ES-I3 (cell line): ENCODE results near the gene SSC4D.
"Not testable (repeated sequence)": the region's sequence is repeated elsewhere in the genome, so short reads cannot be mapped to it uniquely, and the experiment has no call there.

Experiments
- H3K36me3 ChIP-seq: 2 replicates; pipeline ENCODE4 v1.6.1; 2013; ENCODE audit warnings: mild to moderate bottlenecking, low read length, control low read depth, moderate library complexity; ENCODE audit not compliant: insufficient read depth
- H3K4me1 ChIP-seq: 2 replicates; pipeline ENCODE4 v1.6.1; 2013; ENCODE audit warnings: mild to moderate bottlenecking, control low read depth, low read length; ENCODE audit not compliant: insufficient read depth
- H3K9ac ChIP-seq: 2 replicates; pipeline ENCODE4 v1.6.1; 2013; ENCODE audit warnings: low read depth, mild to moderate bottlenecking, low read length, moderate library complexity
- H3K9me3 ChIP-seq: 2 replicates; pipeline ENCODE4 v1.6.1; 2013; ENCODE audit warnings: mild to moderate bottlenecking, low read length, moderate library complexity; ENCODE audit not compliant: control insufficient read depth, insufficient read depth

SSC4D gene

GRCh38 chr7:76427635-76428034 lies 18.1 kb upstream of the SSC4D start:
- H3K9ac ChIP-seq: no peak overlapping the region
- peaks cover 25% of the 10 kb centered on the region for H3K4me1 ChIP-seq
- no peaks in the 10 kb centered on the region for H3K36me3 ChIP-seq
- no peaks in the 10 kb centered on the region for H3K9me3 ChIP-seq

- H3K36me3 ChIP-seq: no peaks in the 10 kb centered on the region
These were observed 16.7 kb upstream of the SSC4D start for GRCh38 chr7:76426246-76426645.

DNA sequence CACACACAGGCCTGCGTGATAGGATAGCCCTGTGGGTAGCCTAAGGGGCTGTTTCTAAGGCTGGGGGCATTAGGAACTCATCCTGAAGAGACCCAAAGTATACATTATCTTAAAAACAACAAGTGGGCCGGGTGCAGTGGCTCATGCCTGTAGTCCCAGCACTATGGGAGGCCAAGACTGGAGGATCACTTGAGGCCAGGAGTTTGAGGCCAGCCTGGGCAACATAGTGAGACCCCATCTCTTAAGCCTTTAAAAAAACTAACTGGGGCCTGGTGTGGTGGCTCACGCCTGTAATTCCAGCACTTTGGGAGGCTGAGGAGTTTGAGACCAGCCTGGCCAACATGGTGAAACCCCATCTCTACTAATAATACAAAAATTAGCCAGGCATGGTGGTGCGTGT lies 16.1 kb upstream of the SSC4D start:
- not testable (repeated sequence) for H3K9ac ChIP-seq, H3K9me3 ChIP-seq, H3K36me3 ChIP-seq
- H3K4me1 ChIP-seq: peaks cover 25% of the 10 kb centered on the region

More at GRCh38 chr7:76426246-76426645, 16.7 kb upstream of the SSC4D start:
- Histone ChIP-seq H3K4me1 (peaks cover 25% of the 10 kb centered on the region), H3K9me3 (no peaks in the 10 kb centered on the region), H3K9ac (no peak overlapping the region)

- Histone ChIP-seq H3K9me3 (no peaks in the 10 kb centered on the region), H3K4me1 (peaks cover 25% of the 10 kb centered on the region), H3K9ac (no peak overlapping the region), H3K36me3 (no peaks in the 10 kb centered on the region)
These were observed 15.7 kb upstream of the SSC4D start for GRCh38 chr7:76425156-76425555.

- no peaks in the 10 kb centered on the region for H3K9me3 ChIP-seq
- H3K4me1 ChIP-seq: peaks cover 25% of the 10 kb centered on the region
- H3K9ac ChIP-seq: no peak within 1 kb of the TSS
- H3K36me3 ChIP-seq: no peaks in the 10 kb centered on the region
These were observed 15.1 kb upstream of the SSC4D start, which contains the start of gene ZP3 for GRCh38 chr7:76424413-76425111. ZP3 (plus strand) TSS chr7:76424950; CDS start chr7:76424965, 15 bp downstream.

DNA sequence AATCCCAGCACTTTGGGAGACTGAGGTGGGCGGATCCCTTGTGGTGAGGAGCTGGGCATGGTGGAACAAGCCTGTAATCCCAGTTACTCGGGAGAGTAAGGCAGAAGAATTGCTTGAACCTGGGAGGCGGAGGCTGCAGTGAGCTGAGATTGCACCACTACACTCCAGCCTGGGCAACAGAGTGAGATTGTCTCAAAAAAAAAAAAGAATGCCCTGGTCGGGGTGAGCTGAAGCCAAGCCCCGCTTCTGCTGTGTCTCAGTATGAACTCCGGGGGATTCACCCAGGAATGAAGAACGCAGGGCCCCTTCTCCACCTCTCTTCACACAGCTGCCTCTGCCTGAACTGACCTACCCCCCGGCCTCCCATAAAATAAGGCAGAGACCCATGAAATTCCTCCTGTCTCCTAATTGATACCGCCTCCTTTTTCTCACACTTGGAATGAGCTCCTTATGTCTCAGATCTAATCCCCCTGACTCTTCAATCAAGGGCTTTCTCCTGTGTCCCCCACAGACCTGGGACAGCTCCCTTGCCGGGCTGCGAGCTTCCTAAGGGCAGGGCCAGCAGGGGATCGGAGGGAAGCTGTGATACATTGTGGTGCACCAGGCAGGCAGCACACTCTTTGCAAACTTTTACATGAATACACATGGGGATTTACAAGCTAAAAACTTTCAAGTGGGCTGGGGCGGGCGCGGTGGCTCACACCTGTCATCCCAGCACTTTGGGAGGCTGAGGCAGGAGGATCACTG lies 14.3 kb upstream of the SSC4D start:
- H3K9ac ChIP-seq: no peak overlapping the region
- H3K36me3 ChIP-seq: no peaks in the 10 kb centered on the region
- H3K4me1 ChIP-seq: peaks cover 18% of the 10 kb centered on the region
- no peaks in the 10 kb centered on the region for H3K9me3 ChIP-seq

GRCh38 chr7:76421097-76421496 lies 11.6 kb upstream of the SSC4D start:
- H3K9ac ChIP-seq: not testable (repeated sequence)
- peaks cover 11% of the 10 kb centered on the region for H3K4me1 ChIP-seq

GRCh38 chr7:76417654-76418310 lies 8.3 kb upstream of the SSC4D start:
- not testable (repeated sequence) for H3K4me1 ChIP-seq, H3K9ac ChIP-seq, H3K9me3 ChIP-seq, H3K36me3 ChIP-seq

More at GRCh38 chr7:76421097-76421496, 11.6 kb upstream of the SSC4D start:
- H3K36me3 ChIP-seq, H3K9me3 ChIP-seq: not testable (repeated sequence)

DNA sequence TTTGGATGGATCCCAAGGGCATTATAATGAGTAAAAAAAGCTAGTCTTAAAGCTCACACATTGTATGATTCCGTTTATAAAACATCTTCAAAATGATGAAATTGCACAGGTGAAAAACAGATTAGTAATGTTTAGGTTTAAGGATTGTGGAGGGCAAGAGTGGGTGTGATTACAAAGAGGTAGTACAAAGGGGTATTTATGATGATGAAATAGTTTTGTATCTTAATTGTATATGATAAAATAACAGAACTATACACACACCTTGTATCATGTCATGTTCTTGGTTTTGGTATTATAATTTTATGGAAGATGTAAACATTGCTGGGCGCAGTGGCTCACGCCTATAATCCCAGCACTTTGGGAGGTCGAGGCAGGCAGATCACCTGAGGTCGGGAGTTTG lies 2.8 kb upstream of the SSC4D start:
- no peaks in the 10 kb centered on the region for H3K36me3 ChIP-seq
- H3K4me1 ChIP-seq: no peaks in the 10 kb centered on the region; the same call in 1 of the 2 replicates
- H3K9me3 ChIP-seq: no peaks in the 10 kb centered on the region
- no peak overlapping the region for H3K9ac ChIP-seq

DNA sequence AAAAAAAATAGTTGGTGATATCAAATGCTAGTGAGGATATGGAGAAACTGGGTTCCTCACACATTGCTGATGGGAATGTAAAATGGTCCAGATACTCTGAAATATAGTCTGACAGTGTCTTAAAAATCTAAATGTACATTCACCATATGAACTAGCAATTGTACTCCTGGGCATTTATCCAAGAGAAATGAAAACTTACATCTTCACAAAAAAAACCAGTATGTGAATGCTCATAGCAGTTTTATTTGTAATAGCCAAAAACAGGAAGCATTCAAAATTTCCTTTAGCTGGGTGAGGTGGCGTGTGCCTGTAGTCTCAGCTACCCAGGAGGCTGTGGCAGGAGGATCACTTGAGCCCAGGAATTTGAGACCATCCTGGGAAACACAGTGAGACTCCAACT lies 2.1 kb upstream of the SSC4D start:
- Histone ChIP-seq H3K9ac (no peak overlapping the region), H3K4me1 (no peaks in the 10 kb centered on the region; the same call in 1 of the 2 replicates), H3K9me3 (no peaks in the 10 kb centered on the region), H3K36me3 (no peaks in the 10 kb centered on the region)

GRCh38 chr7:76408121-76408560 lies 1.4 kb downstream of the SSC4D start:
- H3K4me1 ChIP-seq: peaks cover 6% of the 10 kb centered on the region; the same call in 1 of the 2 replicates
- no peaks in the 10 kb centered on the region for H3K9me3 ChIP-seq
- no peaks in the 10 kb centered on the region for H3K36me3 ChIP-seq
- H3K9ac ChIP-seq: peak overlapping the region; percentile 52; the same call in 1 of the 2 replicates

GRCh38 chr7:76407718-76408117 lies 1.8 kb downstream of the SSC4D start:
- no peak overlapping the region for H3K9ac ChIP-seq
- H3K36me3 ChIP-seq: no peaks in the 10 kb centered on the region
- H3K4me1 ChIP-seq: peaks cover 6% of the 10 kb centered on the region; the same call in 1 of the 2 replicates
- H3K9me3 ChIP-seq: no peaks in the 10 kb centered on the region

DNA sequence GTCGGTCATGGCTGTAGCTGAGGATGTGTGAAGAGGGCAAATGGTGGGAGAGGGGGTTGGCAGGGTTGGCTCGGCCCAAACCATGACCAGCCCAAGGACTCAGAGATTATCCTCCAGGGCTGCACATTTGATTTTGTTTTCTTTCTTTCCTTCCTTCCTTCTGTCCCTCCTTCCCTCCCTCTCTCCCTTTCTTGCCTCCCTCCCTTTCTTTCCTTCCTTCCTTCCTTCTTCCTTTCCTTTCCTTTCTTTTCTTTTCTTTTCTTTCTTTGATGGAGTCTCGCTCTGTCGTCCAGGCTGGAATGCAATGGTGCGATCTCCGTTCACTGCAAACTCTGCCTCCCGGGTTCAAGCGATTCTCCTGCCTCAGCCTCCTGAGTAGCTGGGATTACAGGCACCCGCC lies 3.8 kb downstream of the SSC4D start:
- Histone ChIP-seq H3K4me1 (peaks cover 6% of the 10 kb centered on the region; the same call in 1 of the 2 replicates), H3K9ac (no peak overlapping the region), H3K9me3 (no peaks in the 10 kb centered on the region), H3K36me3 (no peaks in the 10 kb centered on the region)

GRCh38 chr7:76403780-76404494 lies 5.6 kb downstream of the SSC4D start:
- Histone ChIP-seq H3K9ac (no peak overlapping the region), H3K4me1 (peaks cover 6% of the 10 kb centered on the region; the same call in 1 of the 2 replicates), H3K9me3 (no peaks in the 10 kb centered on the region), H3K36me3 (no peaks in the 10 kb centered on the region)
